Kidney (tissue), 14 donors: ENCODE results near the gene MACROD2. TPM values are rescaled to one million over a fixed set of nuclear protein-coding genes. Genes with fewer than 3 reads are reported as not detected.

ENCODE experiments used
- DNase-seq, 5 donors: peaks; one replicate each; pipeline ENCODE4 v3.0.0-alpha.2; 2013 to 2020
- FAIRE-seq: peaks from 2 replicates; lab custom pipeline; 2012; peaks lifted over from hg19 to GRCh38; lab: Jason Lieb, UNC
- H3K27ac ChIP-seq, 2 donors: one replicate each; pipeline ENCODE4 v1.7.0; 2013; ENCODE audit warnings: low read depth in 2 of 2, low read length in 2 of 2, inconsistent platforms in 1 of 2
- H3K27me3 ChIP-seq: one replicate; pipeline ENCODE4 v1.7.1; 2013; ENCODE audit warnings: low read length, inconsistent platforms; ENCODE audit not compliant: control insufficient read depth, insufficient read depth
- H3K36me3 ChIP-seq, 3 donors: one replicate each; pipeline versions ENCODE4 v1.7.0 to v1.7.1; 2013; ENCODE audit warnings: low read length in 3 of 3, control low read depth in 1 of 3, inconsistent platforms in 1 of 3; ENCODE audit not compliant: insufficient read depth in 3 of 3, control insufficient read depth in 2 of 3
- H3K4me1 ChIP-seq, 3 donors: one replicate each; pipeline versions ENCODE4 v1.7.0 to v1.7.1; 2013; ENCODE audit warnings: low read length in 3 of 3, inconsistent platforms in 1 of 3, low read depth in 1 of 3; ENCODE audit not compliant: control insufficient read depth in 2 of 3, insufficient read depth in 2 of 3
- H3K4me3 ChIP-seq, 3 donors: one replicate each; pipeline versions ENCODE4 v1.7.0 to v1.8.1; 2013; ENCODE audit warnings: low read length in 3 of 3, control low read depth in 1 of 3, inconsistent platforms in 1 of 3
- H3K9ac ChIP-seq, 3 donors: one replicate each; pipeline versions ENCODE4 v1.7.0 to v1.7.1; 2013; ENCODE audit warnings: low read length in 3 of 3, control low read depth in 1 of 3, inconsistent platforms in 1 of 3
- H3K9me3 ChIP-seq, 3 donors: one replicate each; pipeline versions ENCODE4 v1.7.0 to v1.7.1; 2013; ENCODE audit warnings: low read length in 3 of 3, control low read depth in 1 of 3, inconsistent platforms in 1 of 3; ENCODE audit not compliant: control insufficient read depth in 2 of 3, insufficient read depth in 1 of 3
- CTCF ChIP-seq: IDR thresholded peaks from 3 replicates; pipeline ENCODE4 v1.5.1; 2012; ENCODE audit warnings: mild to moderate bottlenecking, moderate library complexity, borderline replicate concordance; ENCODE audit not compliant: insufficient read depth; ENCODE audit errors: extremely low read depth
- intact Hi-C: fragments of 100-400 bp; cut with DNase I; formaldehyde crosslinking; loops from one replicate; pipeline ENCODE4 v1.11.1; 2022
- polyA plus RNA-seq: library from polyadenylated mRNA; stranded (reverse); fragments of 350-450 nt; fragmentation: Illumina TruSeq; extraction: RNeasy Lipid Tissue Mini Kit (QIAGEN cat#74804); gene quantifications from one replicate; pipeline ENCODE4 v1.2.3, GENCODE V29; 2014; ENCODE audit warnings: low read depth, low replicate concordance; ENCODE audit not compliant: insufficient read depth
- total RNA-seq: library from RNA; stranded (reverse); fragmentation: NEBNext Ultra II Directional; extraction: Animal tissue kit (Norgen Biotek cat#: 25700); gene quantifications from one replicate; pipeline ENCODE4 v1.2.1, GENCODE V29; 2021
- donor health status: control.
- donor health status: control.
- donor health status: control.
- donor health status: control.
- donor health status: control.
- donor health status: DM: yes; HTN: yes; CAD: no.
- donor health status: Normal renal cell carcinoma (clear cell type).

MACROD2 gene
- total and polyA plus RNA-seq, 2 donors from 2014 or later, result 3.0 to 10.0 TPM

- intact Hi-C loops, result no loop called here
These were observed 1292.0 kb downstream of the MACROD2 start for GRCh38 chr20:15287329-15287728.

GRCh38 chr20:15288106-15288505 lies 1292.8 kb downstream of the MACROD2 start:
- no peak overlapping the region for H3K9ac ChIP-seq
- no peaks in the 10 kb centered on the region for H3K9me3 ChIP-seq
- H3K36me3 ChIP-seq, result no peaks in the 10 kb centered on the region
- no peak overlapping the region for H3K4me3 ChIP-seq
- TF ChIP-seq CTCF, result no peak
- intact Hi-C loops, result no loop called here
- no peak for FAIRE-seq
- DNase-seq, result no peak
- no peaks in the 10 kb centered on the region for H3K4me1 ChIP-seq
- H3K27me3 ChIP-seq, result no peaks in the 10 kb centered on the region
- no peak overlapping the region for H3K27ac ChIP-seq

More at GRCh38 chr20:15287329-15287728, 1292.0 kb downstream of the MACROD2 start:
- FAIRE-seq (no peak), DNase-seq (peak in 2 of 5 donors; percentile 36 to 37)
- Histone ChIP-seq H3K27ac (no peak overlapping the region), H3K4me3 (no peak overlapping the region), H3K9ac (no peak overlapping the region), H3K9me3 (no peaks in the 10 kb centered on the region), H3K27me3 (no peaks in the 10 kb centered on the region), H3K4me1 (no peaks in the 10 kb centered on the region), H3K36me3 (no peaks in the 10 kb centered on the region)
- TF ChIP-seq CTCF, result no peak

- Histone ChIP-seq H3K27me3 (no peaks in the 10 kb centered on the region), H3K9ac (no peak overlapping the region), H3K4me3 (no peak overlapping the region), H3K27ac (no peak overlapping the region), H3K4me1 (no peaks in the 10 kb centered on the region), H3K36me3 (no peaks in the 10 kb centered on the region), H3K9me3 (no peaks in the 10 kb centered on the region)
- no peak for DNase-seq
- intact Hi-C loops, result no loop called here
- no peak for FAIRE-seq
- no peak for TF ChIP-seq CTCF
These were observed 1294.0 kb downstream of the MACROD2 start for GRCh38 chr20:15289337-15289736.

- H3K4me1 ChIP-seq, result no peaks in the 10 kb centered on the region
- TF ChIP-seq CTCF, result no peak
- no peak for DNase-seq
- no peaks in the 10 kb centered on the region for H3K9me3 ChIP-seq
- no peaks in the 10 kb centered on the region for H3K36me3 ChIP-seq
- no peak overlapping the region for H3K4me3 ChIP-seq
- no peak overlapping the region for H3K27ac ChIP-seq
- H3K9ac ChIP-seq, result no peak overlapping the region
- intact Hi-C loops, result no loop called here
- no peaks in the 10 kb centered on the region for H3K27me3 ChIP-seq
- no peak for FAIRE-seq
These were observed 1297.1 kb downstream of the MACROD2 start for GRCh38 chr20:15292405-15292804.
